Sigmoid colon (tissue), 7 donors: ENCODE data around the gene NUDT4. TPM values are rescaled to one million over a fixed set of nuclear protein-coding genes. Genes with fewer than 3 reads are reported as not detected.

ENCODE experiments used
- DNase-seq: peaks from one replicate; pipeline ENCODE4 v3.0.0-alpha.2; 2019
- H3K27ac ChIP-seq, 4 donors: fragments of 200-600 bp; sonication (generic); one replicate each; pipeline ENCODE4 v1.5.1; 2016 to 2019; ENCODE audit warnings: mild to moderate bottlenecking in 1 of 4
- H3K27me3 ChIP-seq, 3 donors: fragments of 200-600 bp; sonication (generic); one replicate each; pipeline ENCODE4 v1.5.1; 2019; ENCODE audit warnings: mild to moderate bottlenecking in 1 of 3
- H3K36me3 ChIP-seq, 4 donors: fragments of 200-600 bp; sonication (generic); one replicate each; pipeline ENCODE4 v1.5.1; 2016 to 2019
- H3K4me1 ChIP-seq, 4 donors: fragments of 200-600 bp; sonication (generic); one replicate each; pipeline ENCODE4 v1.5.1; 2017 to 2019
- H3K4me3 ChIP-seq, 4 donors: fragments of 200-600 bp; sonication (generic); one replicate each; pipeline ENCODE4 v1.5.1; 2017 to 2019; ENCODE audit warnings: mild to moderate bottlenecking in 2 of 4, moderate library complexity in 1 of 4
- H3K9me3 ChIP-seq, 4 donors: fragments of 200-600 bp in 3 of 4; sonication (generic) in 3 of 4; one replicate each; pipeline versions ENCODE4 v1.5.1 to v1.6.1; 2013 to 2019
- CTCF ChIP-seq, 4 experiments: fragments of 450-650 bp in 3 of 4; fragments of 200-600 bp in 1 of 4; IDR thresholded peaks; one replicate each; pipeline ENCODE4 v1.5.1; 2016 to 2019; ENCODE audit warnings: antibody characterized with exemption in 4 of 4, mild to moderate bottlenecking in 3 of 4, moderate library complexity in 2 of 4
- EP300 ChIP-seq, 4 donors: sonication (generic); formaldehyde crosslinking; IDR thresholded peaks; one replicate each; pipeline ENCODE4 v1.6.1; 2017; ENCODE audit warnings: antibody characterized with exemption in 4 of 4
- POLR2A ChIP-seq, 2 donors: fragments of 450-650 bp; IDR thresholded peaks; one replicate each; pipeline ENCODE4 v1.6.1; 2016; ENCODE audit warnings: antibody characterized with exemption in 2 of 2, mild to moderate bottlenecking in 2 of 2, moderate library complexity in 2 of 2
- POLR2AphosphoS5 ChIP-seq, 4 donors: sonication (generic); formaldehyde crosslinking; IDR thresholded peaks; one replicate each; pipeline ENCODE4 v1.6.1; 2017; ENCODE audit warnings: antibody characterized with exemption in 4 of 4
- whole genome bisulfite sequencing, 2 donors: extraction: QIAGEN DNeasy Blood & Tissue Kit; methylation state at CpG; one replicate each; pipeline ENCODE4 v1.1.7; 2013; 5-methylcytosine and 5-hydroxymethylcytosine counted together
- intact Hi-C: fragments of 100-400 bp; cut with DNase I; formaldehyde crosslinking; loops from one replicate; pipeline ENCODE4 v1.15.1; 2023
- polyA plus RNA-seq, 3 donors: library from polyadenylated mRNA; stranded (reverse); fragments of 200-250 nt; gene quantifications; one replicate each; pipeline ENCODE4 v1.2.3, GENCODE V29; 2013
- total RNA-seq, 4 donors: library from RNA; depleted of rRNA; stranded (reverse); fragments of >200 nt; gene quantifications; one replicate each; pipeline ENCODE4 v1.1.0, GENCODE V29; 2016
- donor health status: healthy with polysubstance abuse.
- donor health status: Bipolar disorder and iron deficiency.
- donor health status: healthy.

Gene NUDT4
- total RNA-seq (10 to 100 TPM; 45.7 to 50.8 (median 48.3) TPM), polyA plus RNA-seq (10 to 100 TPM; 46.0 to 83.7 (median 67.9) TPM)

GRCh38 chr12:93377252-93378195 is at the start of gene NUDT4:
TSS of gene NUDT4 (plus strand) at chr12:93377925. CDS start at chr12:93378323, 398 bp downstream.
- no peak for TF ChIP-seq EP300 (IDR thresholded peaks at IDR 0.05)
- peak; percentile 78 to 85 for TF ChIP-seq POLR2A (IDR thresholded peaks at IDR 0.05)
- peak; percentile 95 to 99 (median 98) for TF ChIP-seq POLR2AphosphoS5 (IDR thresholded peaks at IDR 0.05)
- no peak for TF ChIP-seq CTCF (IDR thresholded peaks at IDR 0.05)
- Histone ChIP-seq H3K27me3 (no peaks in the 10 kb centered on the region), H3K36me3 (no peaks in the 10 kb centered on the region), H3K9me3 (no peaks in the 10 kb centered on the region), H3K27ac (peak within 1 kb of the TSS; percentile 94 to 97 (median 96)), H3K4me1 (peaks cover 4 to 48% (median 27%) of the 10 kb centered on the region in 4 donors), H3K4me3 (peak within 1 kb of the TSS; percentile 74 to 93 (median 80))
- DNase-seq = peak; percentile 99
- 1 to 2% methylated on average over 63 of the region's 79 CpGs for WGBS, 2 donors
- intact Hi-C loops = loop anchor here (5.0 to 10.0 kb wide), 3 partner anchors 195 to 453 kb away; partner anchors contain the start of gene EEA1

- Histone ChIP-seq H3K4me3 (no peak overlapping the region), H3K36me3 (no peaks in the 10 kb centered on the region), H3K27ac (no peak overlapping the region), H3K27me3 (no peaks in the 10 kb centered on the region), H3K4me1 (no peaks in the 10 kb centered on the region), H3K9me3 (no peaks in the 10 kb centered on the region)
- no peak for DNase-seq
- 93 to 94% methylated on average over 3 of the region's 3 CpGs for WGBS, 2 donors
- intact Hi-C loops = no loop called here
- TF ChIP-seq POLR2A (IDR thresholded peaks at IDR 0.05) (no peak), POLR2AphosphoS5 (IDR thresholded peaks at IDR 0.05) (no peak), CTCF (IDR thresholded peaks at IDR 0.05) (no peak), EP300 (IDR thresholded peaks at IDR 0.05) (no peak)
Observed at GRCh38 chr12:93333054-93333453, 44.7 kb upstream of the NUDT4 start.

DNA sequence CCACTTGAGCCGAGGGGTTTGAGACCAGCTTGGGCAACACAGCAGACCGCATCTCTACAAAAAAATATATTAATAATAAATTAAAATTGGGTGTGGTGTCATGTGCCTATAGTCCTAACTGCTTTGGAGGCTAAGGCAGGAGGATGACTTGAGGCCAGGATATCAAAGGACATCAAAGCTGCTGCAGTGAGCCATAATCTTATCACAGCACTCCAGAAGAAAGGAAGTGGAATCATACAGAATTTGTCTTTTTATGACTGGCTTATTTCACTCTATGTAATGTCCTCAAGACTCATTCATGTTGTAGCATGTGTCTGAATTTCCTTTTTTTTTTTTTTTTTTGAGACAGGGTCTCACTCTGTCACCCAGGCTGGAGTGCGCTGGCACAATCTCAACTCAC is 43.9 kb upstream of the NUDT4 start:
- WGBS, 2 donors = 97 to 99% methylated on average over 3 of the region's 3 CpGs
- Histone ChIP-seq H3K4me3 (no peak overlapping the region), H3K4me1 (no peaks in the 10 kb centered on the region), H3K9me3 (no peaks in the 10 kb centered on the region), H3K36me3 (no peaks in the 10 kb centered on the region), H3K27me3 (no peaks in the 10 kb centered on the region), H3K27ac (no peak overlapping the region)
- TF ChIP-seq POLR2AphosphoS5 (IDR thresholded peaks at IDR 0.05) = no peak
- no peak for TF ChIP-seq CTCF (IDR thresholded peaks at IDR 0.05)
- no peak for TF ChIP-seq POLR2A (IDR thresholded peaks at IDR 0.05)
- no peak for TF ChIP-seq EP300 (IDR thresholded peaks at IDR 0.05)
- intact Hi-C loops = no loop called here
- no peak for DNase-seq

GRCh38 chr12:93335603-93336162 is 42.0 kb upstream of the NUDT4 start:
- Histone ChIP-seq H3K27me3 (no peaks in the 10 kb centered on the region), H3K27ac (no peak overlapping the region), H3K9me3 (no peaks in the 10 kb centered on the region), H3K4me1 (no peaks in the 10 kb centered on the region), H3K36me3 (no peaks in the 10 kb centered on the region), H3K4me3 (no peak overlapping the region)
- TF ChIP-seq POLR2A (IDR thresholded peaks at IDR 0.05) = no peak
- TF ChIP-seq EP300 (IDR thresholded peaks at IDR 0.05) = no peak
- TF ChIP-seq CTCF (IDR thresholded peaks at IDR 0.05) = no peak
- TF ChIP-seq POLR2AphosphoS5 (IDR thresholded peaks at IDR 0.05) = no peak
- no peak for DNase-seq
- intact Hi-C loops = no loop called here
- 89 to 93% methylated on average over 9 of the region's 9 CpGs for WGBS, 2 donors
